Smooth muscle cell (in vitro differentiated cells): ENCODE data around the gene CGRRF1. TPM values are rescaled to one million over a fixed set of nuclear protein-coding genes. Genes with fewer than 3 reads are reported as not detected.

Experiments
- DNase-seq: peaks from one replicate; lab custom pipeline; 2025; ENCODE audit not compliant: unreplicated experiment; lab: John Stamatoyannopoulos, UW
- H2AFZ ChIP-seq: fragments of 200-600 bp; sonication (generic); 2 replicates; pipeline ENCODE4 v1.6.0; 2016; ENCODE audit warnings: antibody characterized with exemption, low read depth, mild to moderate bottlenecking
- H3F3A ChIP-seq: fragments of 200-600 bp; sonication (generic); 2 replicates; pipeline ENCODE4 v1.6.0; 2017; ENCODE audit warnings: antibody characterized with exemption, low read depth
- H3K27ac ChIP-seq: fragments of 200-600 bp; sonication (generic); 2 replicates; pipeline ENCODE4 v1.5.1; 2016; ENCODE audit warnings: low read depth, mild to moderate bottlenecking
- H3K27me3 ChIP-seq: fragments of 200-600 bp; sonication (generic); 2 replicates; pipeline ENCODE4 v1.6.1; 2016; ENCODE audit warnings: low read depth, mild to moderate bottlenecking
- H3K36me3 ChIP-seq: fragments of 200-600 bp; sonication (generic); 2 replicates; pipeline ENCODE4 v1.5.1; 2016; ENCODE audit warnings: low read depth
- H3K4me1 ChIP-seq: fragments of 200-600 bp; sonication (generic); 2 replicates; pipeline ENCODE4 v1.5.1; 2016; ENCODE audit warnings: low read depth
- H3K4me2 ChIP-seq: fragments of 200-600 bp; sonication (generic); 2 replicates; pipeline ENCODE4 v1.6.0; 2016; ENCODE audit warnings: mild to moderate bottlenecking
- H3K4me3 ChIP-seq: fragments of 200-600 bp; sonication (generic); 2 replicates; pipeline ENCODE4 v1.5.1; 2016; ENCODE audit warnings: mild to moderate bottlenecking
- H3K79me2 ChIP-seq: fragments of 200-600 bp; sonication (generic); 2 replicates; pipeline ENCODE4 v1.6.0; 2016; ENCODE audit warnings: low read depth, mild to moderate bottlenecking
- H3K9ac ChIP-seq: fragments of 200-600 bp; sonication (generic); 2 replicates; pipeline ENCODE4 v1.6.0; 2016; ENCODE audit warnings: low read depth
- H3K9me3 ChIP-seq: fragments of 200-600 bp; sonication (generic); replicated peaks from 2 replicates; pipeline ENCODE4 v1.5.1; 2016; ENCODE audit warnings: low read depth
- H4K20me1 ChIP-seq: fragments of 200-600 bp; sonication (generic); 2 replicates; pipeline ENCODE4 v1.6.0; 2016; ENCODE audit warnings: low read depth
- WGBS: methylation state at CpG from one replicate; pipeline ENCODE4 v1.1.7; 2016; ENCODE audit warnings: low lambda C conversion rate; 5-methylcytosine and 5-hydroxymethylcytosine counted together
- polyA plus RNA-seq: library from polyadenylated mRNA; unstranded; fragments of >200 nt; fragmentation: Nextera tagmentation; extraction: Ambion mirVana; gene quantifications from 2 replicates; pipeline ENCODE4 v1.2.1, GENCODE V29; 2016
- total RNA-seq: library from RNA; depleted of rRNA; stranded (reverse); fragments of >200 nt; gene quantifications from 2 replicates; pipeline ENCODE4 v1.2.3, GENCODE V29; 2014
- TF ChIP-seq, protein P1 (sequence below): fragments of 200-600 bp; sonication (generic); IDR thresholded peaks from 2 replicates; pipeline ENCODE4 v1.5.1; 2017; ENCODE audit warnings: borderline replicate concordance, mild to moderate bottlenecking, antibody characterized with exemption; ENCODE audit not compliant: insufficient read depth, poor library complexity, severe bottlenecking

The CGRRF1 gene
- total and polyA plus RNA-seq, 2 experiments from 2014 or later = 20.7 to 30.6 TPM

DNA sequence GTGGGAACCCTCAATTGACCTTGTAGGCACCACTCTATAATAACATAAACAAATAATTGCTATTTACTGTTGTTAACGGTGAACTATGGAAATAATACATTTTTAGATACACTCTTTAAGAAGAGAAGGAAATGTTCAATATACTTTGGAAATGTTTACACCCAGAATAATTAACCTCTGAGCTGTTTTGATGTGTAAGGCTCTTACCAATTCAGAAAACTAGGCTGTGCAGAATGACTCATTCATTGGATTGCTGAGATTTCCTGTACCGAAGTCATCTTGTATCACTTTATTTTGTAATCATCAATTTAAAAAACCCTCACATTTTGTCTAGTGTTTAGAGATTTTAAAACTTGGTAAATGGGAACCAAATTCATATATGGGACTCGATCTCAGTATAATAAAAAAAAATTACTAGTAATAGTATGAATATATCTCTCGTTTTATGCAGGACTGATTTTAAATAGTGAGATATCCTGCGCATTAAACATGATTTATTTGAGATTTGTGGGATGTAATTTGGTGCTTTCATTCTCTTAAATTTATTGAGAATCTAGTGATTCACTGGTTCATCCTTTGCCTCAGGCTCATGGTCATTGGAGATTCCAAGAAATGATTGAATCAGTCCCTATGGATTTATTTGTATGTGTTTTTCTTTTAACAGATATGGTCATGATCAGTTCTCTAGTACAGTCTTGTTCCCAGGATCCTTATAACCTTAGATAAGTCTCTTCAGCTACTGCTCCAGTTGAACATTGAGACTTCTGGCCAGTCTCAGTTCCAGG, 61.1 kb downstream of the CGRRF1 start:
- Histone ChIP-seq H3K27me3 (no peaks in the 10 kb centered on the region), H3K79me2 (peaks cover 85% of the 10 kb centered on the region), H3K4me3 (peak overlapping the region; percentile 87), H2AFZ (no peak overlapping the region), H3K9ac (peak overlapping the region; percentile 48), H3K36me3 (no peaks in the 10 kb centered on the region), H3K4me1 (peaks cover 10% of the 10 kb centered on the region), H3K4me2 (peak overlapping the region; percentile 87), H3K27ac (peak overlapping the region; percentile 78), H3F3A (peaks cover 18% of the 10 kb centered on the region), H4K20me1 (peaks cover 73% of the 10 kb centered on the region), H3K9me3 (no peaks in the 10 kb centered on the region)
- 69% methylated on average over 5 of the region's 5 CpGs for WGBS
- TF ChIP-seq, protein P1, sequence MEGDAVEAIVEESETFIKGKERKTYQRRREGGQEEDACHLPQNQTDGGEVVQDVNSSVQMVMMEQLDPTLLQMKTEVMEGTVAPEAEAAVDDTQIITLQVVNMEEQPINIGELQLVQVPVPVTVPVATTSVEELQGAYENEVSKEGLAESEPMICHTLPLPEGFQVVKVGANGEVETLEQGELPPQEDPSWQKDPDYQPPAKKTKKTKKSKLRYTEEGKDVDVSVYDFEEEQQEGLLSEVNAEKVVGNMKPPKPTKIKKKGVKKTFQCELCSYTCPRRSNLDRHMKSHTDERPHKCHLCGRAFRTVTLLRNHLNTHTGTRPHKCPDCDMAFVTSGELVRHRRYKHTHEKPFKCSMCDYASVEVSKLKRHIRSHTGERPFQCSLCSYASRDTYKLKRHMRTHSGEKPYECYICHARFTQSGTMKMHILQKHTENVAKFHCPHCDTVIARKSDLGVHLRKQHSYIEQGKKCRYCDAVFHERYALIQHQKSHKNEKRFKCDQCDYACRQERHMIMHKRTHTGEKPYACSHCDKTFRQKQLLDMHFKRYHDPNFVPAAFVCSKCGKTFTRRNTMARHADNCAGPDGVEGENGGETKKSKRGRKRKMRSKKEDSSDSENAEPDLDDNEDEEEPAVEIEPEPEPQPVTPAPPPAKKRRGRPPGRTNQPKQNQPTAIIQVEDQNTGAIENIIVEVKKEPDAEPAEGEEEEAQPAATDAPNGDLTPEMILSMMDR = no peak
- no peak for DNase-seq

DNA sequence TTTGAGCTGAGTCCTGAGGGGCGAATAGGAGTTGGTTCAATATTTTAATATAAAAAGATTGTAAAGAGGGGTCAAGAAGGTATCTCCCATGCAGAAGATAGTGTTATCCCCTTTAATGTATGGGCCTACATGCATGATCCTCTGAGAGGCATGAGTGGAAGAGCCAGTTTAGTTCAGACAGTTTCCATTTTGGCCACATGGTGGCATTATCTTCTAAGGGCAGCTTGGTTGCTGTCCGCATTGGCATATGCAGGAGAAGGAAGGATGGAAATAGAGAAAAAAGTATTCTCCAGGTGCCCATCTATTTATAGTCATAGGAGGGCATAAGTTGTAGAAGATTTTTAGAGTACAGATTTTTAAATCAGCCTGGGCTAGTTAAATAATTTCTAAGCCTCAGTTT, 62.6 kb downstream of the CGRRF1 start:
- H3K27me3 ChIP-seq = no peaks in the 10 kb centered on the region
- peaks cover 82% of the 10 kb centered on the region for H4K20me1 ChIP-seq
- H3K4me2 ChIP-seq = no peak overlapping the region
- H3K9ac ChIP-seq = no peak overlapping the region
- no peaks in the 10 kb centered on the region for H3K9me3 ChIP-seq
- H3K36me3 ChIP-seq = no peaks in the 10 kb centered on the region
- H3K79me2 ChIP-seq = peaks cover 95% of the 10 kb centered on the region
- H3F3A ChIP-seq = peaks cover 18% of the 10 kb centered on the region
- DNase-seq = no peak
- no peak overlapping the region for H3K4me3 ChIP-seq
- peaks cover 10% of the 10 kb centered on the region for H3K4me1 ChIP-seq
- H3K27ac ChIP-seq = no peak overlapping the region
- 83% methylated on average over 2 of the region's 2 CpGs for WGBS
- no peak overlapping the region for H2AFZ ChIP-seq
- TF ChIP-seq, protein P1 = peak; percentile 53

DNA sequence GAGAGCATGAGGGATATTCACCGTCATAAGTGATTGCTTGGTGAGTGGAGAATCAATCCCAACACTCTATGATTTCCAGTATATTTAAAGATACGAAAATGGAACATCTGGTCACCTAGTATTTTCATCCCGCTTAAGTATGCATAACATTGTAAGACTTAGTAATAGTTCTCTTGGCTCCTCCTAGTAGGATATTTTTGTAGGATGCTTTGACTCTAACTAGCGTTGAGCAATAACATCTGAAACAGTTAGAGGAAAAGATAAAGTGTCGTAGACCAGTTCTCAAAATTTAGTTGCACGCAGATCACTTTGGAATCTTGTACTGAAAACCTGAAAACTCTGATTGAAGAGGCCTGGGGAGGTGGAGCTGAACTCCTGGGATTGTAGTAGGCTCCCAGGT, 64.8 kb downstream of the CGRRF1 start:
- H3F3A ChIP-seq = peaks cover 12% of the 10 kb centered on the region
- peak overlapping the region; percentile 42 for H3K27ac ChIP-seq
- H3K27me3 ChIP-seq = no peaks in the 10 kb centered on the region
- no peaks in the 10 kb centered on the region for H3K9me3 ChIP-seq
- TF ChIP-seq, protein P1 = no peak
- peaks cover 98% of the 10 kb centered on the region for H3K79me2 ChIP-seq
- no peak overlapping the region for H3K9ac ChIP-seq
- peak overlapping the region; percentile 59 for H3K4me2 ChIP-seq
- peaks cover 4% of the 10 kb centered on the region for H3K4me1 ChIP-seq
- H3K4me3 ChIP-seq = no peak overlapping the region
- peaks cover 83% of the 10 kb centered on the region for H4K20me1 ChIP-seq
- H2AFZ ChIP-seq = no peak overlapping the region
- no peak for DNase-seq
- no peaks in the 10 kb centered on the region for H3K36me3 ChIP-seq
- 62% methylated on average over 6 of the region's 6 CpGs for WGBS

DNA sequence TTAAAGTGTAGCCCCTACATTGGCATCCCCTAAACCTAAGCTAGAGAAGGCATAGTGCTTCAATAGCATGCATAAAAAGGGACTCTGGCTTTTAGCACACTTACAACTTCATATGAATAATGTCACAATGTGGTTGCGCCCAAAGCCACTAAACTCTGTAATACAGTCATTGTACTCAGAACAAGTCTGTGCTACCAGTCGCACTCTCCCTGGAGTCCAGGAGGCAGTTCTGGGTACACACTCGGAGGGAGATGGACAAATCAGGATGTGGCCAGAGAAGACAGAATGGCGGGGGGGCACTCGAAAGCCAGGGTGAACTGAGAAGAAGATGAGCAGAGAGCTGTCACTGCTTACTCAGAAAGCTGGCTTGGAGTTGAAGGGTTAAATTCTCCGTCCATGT, 67.8 kb downstream of the CGRRF1 start:
- Histone ChIP-seq H3F3A (peaks cover 13% of the 10 kb centered on the region), H4K20me1 (peaks cover 96% of the 10 kb centered on the region), H3K9ac (no peak overlapping the region), H3K36me3 (no peaks in the 10 kb centered on the region), H3K4me3 (no peak overlapping the region), H3K27me3 (no peaks in the 10 kb centered on the region), H3K9me3 (no peaks in the 10 kb centered on the region), H3K4me2 (no peak overlapping the region), H3K79me2 (peaks cover 98% of the 10 kb centered on the region), H2AFZ (no peak overlapping the region), H3K27ac (no peak overlapping the region), H3K4me1 (no peaks in the 10 kb centered on the region)
- DNase-seq = no peak
- WGBS = 89% methylated on average over 6 of the region's 6 CpGs
- TF ChIP-seq, protein P1 = no peak
